Measurements from ENCODE around the gene KRT72.

KRT72 gene

DNA sequence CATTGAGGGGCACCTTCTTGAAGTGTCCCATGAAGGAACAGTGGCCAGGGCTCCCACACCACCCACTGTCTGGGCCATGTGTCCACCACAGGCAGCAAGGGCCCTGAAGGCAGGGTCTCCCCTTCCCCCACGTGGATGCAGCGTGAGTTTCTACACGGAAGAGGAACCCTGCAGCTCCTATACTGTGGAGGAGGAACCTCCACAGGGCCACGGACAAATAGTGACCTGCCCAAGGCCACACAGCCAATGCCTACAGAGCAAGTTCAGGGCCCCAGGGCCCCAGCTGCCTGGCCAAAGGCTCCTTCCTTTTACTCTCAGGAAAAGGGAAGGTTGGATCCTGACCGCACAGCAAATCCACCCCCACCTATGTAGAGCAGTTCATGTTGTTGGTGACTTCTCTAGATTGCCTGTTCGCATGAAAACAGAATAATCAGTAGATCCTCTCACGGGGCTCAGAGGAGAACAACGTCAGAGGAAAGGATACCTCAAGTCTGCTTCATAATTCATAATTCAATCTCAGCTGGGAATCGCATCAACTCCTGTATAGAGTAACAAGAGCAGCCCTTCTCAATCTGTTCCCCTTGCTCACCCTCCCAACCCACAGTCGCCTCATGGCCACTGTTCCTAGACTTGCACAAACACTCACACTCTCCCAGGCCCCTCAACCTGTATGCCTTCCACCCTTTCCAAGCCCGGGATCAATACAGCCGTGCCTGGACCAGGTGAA, 28.2 kb upstream of the KRT72 start:
- DNase-seq, result no peak

- DNase-seq, result no peak
Measured at GRCh38 chr12:52628841-52629240, 27.6 kb upstream of the KRT72 start.

DNA sequence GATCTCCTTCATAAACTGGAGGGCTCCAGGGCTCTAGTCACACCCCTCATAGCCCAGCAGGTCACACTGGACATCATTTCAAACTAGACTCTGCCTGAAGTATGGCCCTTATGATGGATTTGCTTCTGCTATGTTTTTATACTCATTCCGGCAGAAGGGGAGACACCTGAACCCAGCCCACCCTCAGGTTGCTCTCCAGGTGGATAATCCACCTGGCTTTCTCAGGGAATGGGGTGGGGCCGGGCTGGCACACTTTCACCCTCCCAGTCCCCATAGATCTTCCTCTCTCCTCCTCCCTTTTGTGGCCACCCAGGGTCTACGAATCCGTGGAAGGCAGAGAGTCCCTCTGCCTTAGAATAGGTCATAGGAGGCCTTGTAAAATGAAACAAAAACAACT, 26.8 kb upstream of the KRT72 start:
- no peak for DNase-seq

DNA sequence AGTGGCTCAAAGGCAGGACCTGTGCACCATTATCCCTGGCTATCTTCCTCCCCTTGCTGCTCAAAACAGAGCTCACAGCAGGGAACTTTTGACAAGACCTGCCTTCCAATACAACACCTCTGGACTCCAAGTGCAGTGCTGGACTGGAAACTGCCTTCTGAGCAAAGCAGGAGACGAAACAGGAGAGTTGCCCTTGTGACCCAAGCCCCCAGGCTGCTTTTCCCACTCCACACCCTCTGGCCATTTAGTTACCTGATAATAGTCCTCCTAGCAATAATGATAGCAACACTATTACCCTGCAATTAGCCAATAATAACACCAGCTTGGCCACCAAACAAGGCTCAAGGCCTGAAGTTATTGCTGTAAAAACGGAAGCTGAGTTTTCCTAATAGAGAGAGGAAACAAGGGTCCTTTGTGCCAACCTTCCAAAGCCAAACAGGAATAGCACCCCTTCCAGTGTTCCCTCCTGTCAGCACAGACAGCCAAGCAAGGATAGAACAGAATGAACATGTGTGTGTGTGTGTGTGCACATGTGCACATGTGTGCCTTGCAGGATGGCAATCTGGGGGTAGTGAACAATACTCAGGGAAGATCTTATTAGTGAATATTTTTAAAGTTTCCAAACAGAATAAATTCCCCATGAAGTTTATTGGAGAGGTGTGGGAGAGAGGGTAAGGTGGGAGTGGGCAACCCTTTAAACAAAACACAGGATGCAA, 26.3 kb upstream of the KRT72 start:
- no peak for DNase-seq

GRCh38 chr12:52622349-52622748, 21.1 kb upstream of the KRT72 start:
- no peak for DNase-seq

- DNase-seq, result no peak
Measured at GRCh38 chr12:52618866-52619265, 17.6 kb upstream of the KRT72 start.

GRCh38 chr12:52618216-52618615, 17.0 kb upstream of the KRT72 start, which contains the start of gene KRT73:
Gene KRT73, minus strand, starts transcription at chr12:52618559. Its CDS starts 35 bp downstream, at chr12:52618524.
- no peak for DNase-seq

DNA sequence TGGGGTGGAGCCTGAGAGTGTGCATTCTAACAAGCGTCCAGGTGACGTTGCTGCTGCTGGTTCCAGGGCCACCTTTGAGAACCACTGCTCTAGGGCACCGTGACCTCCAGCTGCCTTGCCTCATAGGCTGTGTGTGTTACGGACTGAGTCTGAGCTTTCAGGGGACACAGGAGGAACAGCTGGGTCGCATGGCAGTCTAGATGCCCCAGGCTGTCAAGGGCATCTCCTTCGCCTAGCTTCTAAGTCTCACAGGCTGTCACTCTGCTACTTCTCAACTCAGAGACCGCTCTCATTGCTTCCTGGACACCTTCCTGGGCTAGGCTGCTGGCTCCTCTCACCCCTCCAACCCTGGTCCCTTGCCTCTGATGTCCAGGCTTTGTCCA, 16.1 kb upstream of the KRT72 start:
- no peak for DNase-seq

DNA sequence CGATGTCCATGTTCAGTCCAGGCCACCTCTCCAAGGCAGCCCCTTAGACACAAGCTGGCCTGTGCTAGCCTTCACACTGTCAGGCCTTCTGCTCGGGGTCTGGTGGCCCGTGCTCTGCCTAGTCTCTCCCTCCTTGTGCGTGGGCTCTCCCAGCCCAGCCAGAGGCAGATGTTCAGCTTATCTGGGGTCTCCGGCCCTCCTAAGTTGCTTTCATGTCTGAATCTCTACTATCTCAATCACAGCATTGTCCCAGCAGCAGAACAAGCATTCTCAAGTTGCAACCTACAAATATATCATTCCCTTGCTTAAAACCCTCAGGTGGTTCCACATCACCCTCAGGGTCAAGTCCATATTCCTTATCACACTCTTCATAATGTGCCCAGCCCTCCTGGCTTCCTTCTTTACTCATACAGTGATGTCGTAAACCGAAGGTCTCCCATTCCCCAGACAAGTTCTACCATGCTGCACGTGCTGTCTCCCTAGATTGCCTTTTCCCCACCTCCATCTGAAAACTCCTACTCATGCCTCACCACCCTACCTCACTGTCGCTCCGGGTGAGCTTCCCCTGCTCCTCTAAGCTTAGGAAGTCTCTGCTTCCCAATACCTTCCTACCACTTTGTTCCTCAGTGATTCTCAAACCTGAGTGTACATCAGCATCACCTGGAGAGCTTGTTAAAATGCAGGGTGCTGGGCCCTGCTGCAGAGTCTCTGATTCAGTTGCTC, 15.6 kb upstream of the KRT72 start:
- no peak for DNase-seq

GRCh38 chr12:52615912-52616311, 14.6 kb upstream of the KRT72 start:
- no peak for DNase-seq

- DNase-seq, result no peak
Measured at GRCh38 chr12:52615208-52615868, 14.1 kb upstream of the KRT72 start.

DNA sequence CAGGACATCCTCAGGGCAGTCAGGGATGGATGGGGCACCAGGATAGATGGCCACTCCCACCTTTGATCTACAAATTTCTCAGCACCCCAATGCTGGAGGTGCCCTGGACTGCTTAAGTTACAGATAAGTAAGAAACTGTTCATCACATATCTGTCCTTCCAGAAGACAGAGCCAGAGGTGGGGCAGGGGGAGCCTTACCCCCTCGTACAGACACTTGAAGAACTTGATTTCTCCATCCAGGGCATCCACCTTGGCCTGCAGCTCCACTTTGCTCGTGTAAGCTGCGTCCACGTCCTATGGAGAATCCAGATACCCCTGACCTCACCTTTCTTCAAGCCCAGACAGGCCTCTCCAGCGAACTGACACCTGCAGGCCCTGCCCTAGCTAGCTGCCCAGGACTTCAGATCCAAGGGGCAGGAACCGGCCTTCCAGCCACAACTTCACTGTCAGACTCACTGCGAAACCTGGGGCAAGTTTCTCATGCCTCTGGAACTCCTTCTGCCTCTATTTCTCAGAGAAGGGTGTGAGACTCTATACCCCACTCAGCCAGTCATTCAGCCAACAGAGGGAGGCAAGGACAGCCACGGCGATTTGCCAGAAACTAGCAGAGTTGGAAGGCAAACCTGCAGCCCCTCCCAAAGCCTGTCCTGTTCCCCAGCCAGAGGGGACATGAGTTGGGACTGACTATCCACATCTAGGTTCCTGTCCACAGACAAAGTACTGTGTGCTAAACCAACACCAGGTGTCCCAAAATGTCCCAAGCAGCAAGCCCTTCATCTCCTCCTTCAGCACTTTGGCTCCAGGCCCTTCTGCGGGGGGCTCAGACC, 13.3 kb upstream of the KRT72 start:
- DNase-seq, result no peak

DNA sequence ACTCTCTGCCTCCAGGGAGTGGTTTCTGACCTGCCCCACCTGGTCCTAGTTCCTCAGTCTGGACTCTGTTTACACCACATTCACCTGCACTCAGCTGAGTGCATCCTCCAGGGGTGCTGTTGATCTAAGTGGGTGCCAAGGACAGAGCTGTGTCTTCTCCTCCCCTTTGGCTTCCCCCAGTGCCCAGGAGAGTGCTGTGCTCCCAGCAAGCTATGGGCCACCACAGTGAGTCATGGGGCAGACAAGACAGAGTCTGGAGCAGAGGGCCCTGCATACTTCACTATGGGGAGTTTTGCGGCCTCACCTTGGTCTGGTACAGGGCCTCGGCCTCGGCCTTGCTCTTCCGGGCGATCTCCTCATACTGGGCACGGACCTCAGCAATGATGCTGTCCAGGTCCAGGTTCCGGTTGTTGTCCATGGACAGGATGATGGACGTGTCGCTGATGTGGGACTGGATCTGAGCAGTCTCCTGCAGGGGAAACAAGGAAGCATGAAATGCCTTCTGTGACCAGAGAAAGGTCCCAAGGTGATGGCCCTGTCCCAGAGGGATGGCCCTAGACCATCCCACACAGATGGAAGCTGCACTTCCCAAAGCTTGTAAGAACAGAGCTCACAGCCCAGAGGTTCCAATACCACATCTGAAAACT, 12.2 kb upstream of the KRT72 start:
- DNase-seq, result no peak

- no peak for DNase-seq
Measured at GRCh38 chr12:52612431-52613383, 11.4 kb upstream of the KRT72 start.

DNA sequence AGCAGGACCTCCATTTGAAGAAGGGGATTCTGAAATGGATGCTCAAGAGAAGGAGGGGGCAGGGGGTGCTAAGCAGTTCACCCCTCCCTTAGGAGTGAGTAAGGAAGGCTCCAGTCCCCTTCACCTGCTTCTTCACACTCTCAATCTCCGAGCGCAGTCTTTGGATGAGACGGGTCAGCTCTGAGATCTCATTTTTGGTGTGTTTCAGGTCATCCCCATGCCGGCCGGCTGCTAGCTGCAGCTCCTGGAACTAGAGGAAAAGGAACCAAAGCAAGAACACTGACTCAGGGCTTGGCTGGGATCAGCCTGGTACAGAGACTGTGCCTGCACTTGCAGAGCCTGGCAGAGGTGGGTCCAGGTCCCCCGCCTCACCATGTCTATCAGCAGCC, 9.8 kb upstream of the KRT72 start:
- no peak for DNase-seq

- no peak for DNase-seq
Measured at GRCh38 chr12:52608826-52609630, 7.8 kb upstream of the KRT72 start.

- DNase-seq, result no peak
Measured at GRCh38 chr12:52608161-52608560, 6.9 kb upstream of the KRT72 start.

GRCh38 chr12:52607314-52607713, 6.1 kb upstream of the KRT72 start:
- DNase-seq, result no peak

GRCh38 chr12:52606581-52607218, 5.4 kb upstream of the KRT72 start:
- DNase-seq, result no peak
